Hepatocyte (in vitro differentiated cells): ENCODE data around the gene PUS10. TPM values are rescaled to one million over a fixed set of nuclear protein-coding genes. Genes with fewer than 3 reads are reported as not detected.
A peak's percentile ranks its signal among the peaks of the same experiment; 100 is the strongest.

Experiments used
- DNase-seq: peaks from one replicate; pipeline ENCODE4 v3.0.0-alpha.2; 2016; ENCODE audit warnings: low spot score
- H2AFZ ChIP-seq: fragments of 200-600 bp; sonication (generic); 2 replicates; pipeline ENCODE4 v1.6.0; 2016; ENCODE audit warnings: antibody characterized with exemption, mild to moderate bottlenecking
- H3K27ac ChIP-seq: fragments of 200-600 bp; sonication (generic); 2 replicates; pipeline ENCODE4 v1.5.1; 2016; ENCODE audit warnings: mild to moderate bottlenecking
- H3K27me3 ChIP-seq: fragments of 200-600 bp; sonication (generic); 2 replicates; pipeline ENCODE4 v1.6.1; 2016
- H3K36me3 ChIP-seq: fragments of 200-600 bp; sonication (generic); replicated peaks from 2 replicates; pipeline ENCODE4 v1.5.1; 2016; ENCODE audit warnings: low read depth; ENCODE audit not compliant: insufficient read depth
- H3K4me1 ChIP-seq: fragments of 200-600 bp; sonication (generic); 2 replicates; pipeline ENCODE4 v1.5.1; 2016; ENCODE audit warnings: mild to moderate bottlenecking, moderate library complexity; ENCODE audit not compliant: insufficient read depth
- H3K4me2 ChIP-seq: fragments of 200-600 bp; sonication (generic); 2 replicates; pipeline ENCODE4 v1.6.0; 2016
- H3K4me3 ChIP-seq: fragments of 200-600 bp; sonication (generic); 2 replicates; pipeline ENCODE4 v1.5.1; 2016; ENCODE audit warnings: mild to moderate bottlenecking
- H3K79me2 ChIP-seq: fragments of 200-600 bp; sonication (generic); 2 replicates; pipeline ENCODE4 v1.6.0; 2017; ENCODE audit warnings: mild to moderate bottlenecking
- H3K9me2 ChIP-seq: fragments of 200-600 bp; sonication (generic); replicated peaks from 2 replicates; pipeline ENCODE4 v1.6.0; 2017; ENCODE audit warnings: mild to moderate bottlenecking; ENCODE audit not compliant: insufficient read depth
- H3K9me3 ChIP-seq: fragments of 200-600 bp; sonication (generic); 2 replicates; pipeline ENCODE4 v1.5.1; 2016; ENCODE audit warnings: low read depth, mild to moderate bottlenecking
- H4K20me1 ChIP-seq: fragments of 200-600 bp; sonication (generic); 2 replicates; pipeline ENCODE4 v1.6.0; 2016; ENCODE audit warnings: mild to moderate bottlenecking; ENCODE audit not compliant: insufficient read depth, poor library complexity, severe bottlenecking
- CTCF ChIP-seq: fragments of 200-600 bp; sonication (generic); IDR thresholded peaks from 2 replicates; pipeline ENCODE4 v1.5.1; 2016; ENCODE audit warnings: antibody characterized with exemption, mild to moderate bottlenecking; ENCODE audit not compliant: poor library complexity
- EZH2 ChIP-seq: fragments of 200-600 bp; sonication (generic); IDR thresholded peaks from 2 replicates; pipeline ENCODE4 v1.6.1; 2016; ENCODE audit warnings: antibody characterized with exemption, mild to moderate bottlenecking, borderline replicate concordance
- EZH2phosphoT487 ChIP-seq: fragments of 200-600 bp; sonication (generic); IDR thresholded peaks from one replicate; pipeline ENCODE4 v1.6.1; 2018; ENCODE audit warnings: antibody characterized with exemption, mild to moderate bottlenecking, low read depth, moderate library complexity; ENCODE audit not compliant: unreplicated experiment, severe bottlenecking
- WGBS: methylation state at CpG from one replicate; pipeline ENCODE4 v1.1.6; 2016; ENCODE audit warnings: low lambda C conversion rate; ENCODE audit errors: missing lambda C conversion rate; 5-methylcytosine and 5-hydroxymethylcytosine counted together
- polyA plus RNA-seq: library from polyadenylated mRNA; unstranded; fragments of >200 nt; fragmentation: Nextera tagmentation; extraction: Ambion mirVana; gene quantifications from 2 replicates; pipeline ENCODE4 v1.2.1, GENCODE V29; 2016
- total RNA-seq: library from RNA; depleted of rRNA; stranded (reverse); fragments of >200 nt; gene quantifications from 2 replicates; pipeline ENCODE4 v1.2.3, GENCODE V29; 2014

Gene PUS10
- total and polyA plus RNA-seq, 2 experiments from 2014 or later: 4.5 to 15.3 TPM

DNA sequence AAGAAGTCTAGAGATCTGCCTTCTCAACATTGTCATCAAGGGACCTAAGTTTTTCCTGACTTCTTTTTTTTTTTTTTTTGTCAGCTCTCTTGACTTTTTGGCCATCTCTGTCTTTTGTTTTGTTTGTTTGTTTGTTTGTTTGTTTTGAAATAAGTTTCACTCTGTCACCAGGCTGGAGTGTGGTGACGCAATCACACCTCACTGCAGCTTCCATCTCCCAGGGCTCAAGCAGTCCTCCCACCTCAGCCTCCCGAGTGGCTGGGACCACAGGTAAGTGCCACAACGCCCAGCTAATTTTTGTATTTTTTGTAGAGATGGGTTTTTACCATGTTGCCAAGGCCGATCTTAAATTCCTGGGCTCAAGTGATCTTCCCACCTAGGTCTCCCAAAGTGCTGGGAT, 5.6 kb upstream of the PUS10 start:
- peaks cover 99% of the 10 kb centered on the region for H3K79me2 ChIP-seq
- peaks cover 23% of the 10 kb centered on the region for H4K20me1 ChIP-seq
- H3K36me3 ChIP-seq: no peaks in the 10 kb centered on the region
- H3K4me2 ChIP-seq: no peak overlapping the region
- 95% methylated on average over 4 of the region's 4 CpGs for WGBS
- no peaks in the 10 kb centered on the region for H3K27me3 ChIP-seq
- no peaks in the 10 kb centered on the region for H3K9me2 ChIP-seq
- no peaks in the 10 kb centered on the region for H3K9me3 ChIP-seq
- no peak overlapping the region for H3K4me3 ChIP-seq
- DNase-seq: no peak
- TF ChIP-seq EZH2: no peak
- no peak for TF ChIP-seq EZH2phosphoT487
- no peak for TF ChIP-seq CTCF
- no peaks in the 10 kb centered on the region for H3K4me1 ChIP-seq
- H2AFZ ChIP-seq: no peak overlapping the region
- no peak overlapping the region for H3K27ac ChIP-seq

DNA sequence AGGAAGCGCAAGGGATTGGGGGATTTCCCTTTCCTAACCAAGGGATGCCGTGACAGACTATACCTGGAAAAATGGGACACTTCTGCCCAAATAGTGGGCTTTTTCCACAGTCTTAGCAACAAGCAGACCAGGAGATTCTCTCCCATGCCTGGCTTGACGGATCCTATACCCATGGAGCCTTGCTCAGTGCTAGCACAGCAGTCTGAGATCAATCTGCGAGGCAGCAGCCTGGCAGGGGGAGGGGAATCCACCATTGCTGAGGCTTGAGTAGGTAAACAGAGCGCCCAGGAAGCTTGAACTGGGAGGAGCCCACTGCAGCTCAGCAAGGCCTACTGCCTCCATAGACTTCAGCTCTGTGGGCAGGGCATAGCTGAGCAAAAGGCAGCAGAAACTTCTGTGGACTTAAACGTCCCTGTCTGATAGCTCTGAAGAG, 3.2 kb upstream of the PUS10 start:
- Histone ChIP-seq H3K9me3 (no peaks in the 10 kb centered on the region), H3K27me3 (no peaks in the 10 kb centered on the region), H3K79me2 (peaks cover 84% of the 10 kb centered on the region), H4K20me1 (peaks cover 23% of the 10 kb centered on the region), H3K4me1 (no peaks in the 10 kb centered on the region), H3K36me3 (no peaks in the 10 kb centered on the region), H3K4me3 (no peak overlapping the region), H3K27ac (no peak overlapping the region), H3K9me2 (no peaks in the 10 kb centered on the region), H3K4me2 (no peak overlapping the region), H2AFZ (no peak overlapping the region)
- WGBS: 97% methylated on average over 6 of the region's 6 CpGs
- DNase-seq: no peak
- TF ChIP-seq CTCF (no peak), EZH2 (no peak), EZH2phosphoT487 (no peak)

DNA sequence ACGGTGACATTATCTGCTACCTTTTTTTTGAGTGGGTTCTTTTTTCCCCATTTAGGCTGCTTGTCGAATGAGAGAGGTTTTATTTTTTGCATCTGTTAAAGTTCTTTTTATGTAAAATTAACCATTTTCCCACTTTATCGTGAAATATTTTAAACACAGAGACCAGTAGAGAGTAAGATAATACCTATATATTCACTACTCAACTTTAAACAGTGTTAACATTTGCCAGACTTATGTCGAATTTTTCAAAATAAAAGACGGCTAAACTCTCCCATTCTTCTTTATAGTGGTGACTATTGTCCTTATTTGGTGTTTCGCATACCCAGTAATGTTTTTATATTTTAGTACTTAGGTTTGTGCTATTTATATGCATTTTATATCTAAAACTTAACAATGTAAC, 743 bp upstream of the PUS10 start:
- peak overlapping the region; percentile 90 for H3K4me3 ChIP-seq
- peak overlapping the region; percentile 89 for H2AFZ ChIP-seq
- peaks cover 78% of the 10 kb centered on the region for H3K79me2 ChIP-seq
- peak overlapping the region; percentile 99 for H3K27ac ChIP-seq
- H3K9me3 ChIP-seq: no peaks in the 10 kb centered on the region
- TF ChIP-seq EZH2phosphoT487 (no peak), EZH2 (no peak), CTCF (no peak)
- peaks cover 23% of the 10 kb centered on the region for H4K20me1 ChIP-seq
- H3K4me2 ChIP-seq: peak overlapping the region; percentile 82
- WGBS: 36% methylated on average over 6 of the region's 6 CpGs
- no peaks in the 10 kb centered on the region for H3K36me3 ChIP-seq
- no peaks in the 10 kb centered on the region for H3K9me2 ChIP-seq
- H3K27me3 ChIP-seq: no peaks in the 10 kb centered on the region
- no peaks in the 10 kb centered on the region for H3K4me1 ChIP-seq
- no peak for DNase-seq

DNA sequence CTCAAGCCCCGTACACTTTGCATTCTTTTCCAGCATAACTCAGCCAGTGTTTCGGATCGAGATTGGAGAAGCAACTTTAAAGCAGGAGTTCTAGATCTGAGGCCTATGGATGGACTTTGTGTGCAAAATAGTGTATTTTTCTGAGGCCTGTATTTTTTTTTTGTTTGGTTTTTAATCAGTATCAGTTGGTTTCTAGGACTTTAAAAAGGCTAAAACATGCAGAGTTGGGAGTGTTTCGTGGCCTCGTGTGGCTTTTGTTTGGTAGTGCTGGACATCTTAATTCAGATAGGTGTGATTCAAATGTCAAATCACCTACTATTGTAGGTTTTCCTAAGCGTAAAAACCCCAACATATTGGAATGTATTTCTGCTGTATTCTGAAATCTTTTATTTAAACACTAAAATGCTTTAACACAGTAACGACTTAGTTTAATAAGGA, 282 bp upstream of the PUS10 start:
- DNase-seq: no peak
- Histone ChIP-seq H3K79me2 (peaks cover 78% of the 10 kb centered on the region), H2AFZ (peak overlapping the region; percentile 89), H3K9me3 (no peaks in the 10 kb centered on the region), H3K36me3 (no peaks in the 10 kb centered on the region), H3K4me2 (peak overlapping the region; percentile 82), H3K27ac (peak overlapping the region; percentile 99), H3K27me3 (no peaks in the 10 kb centered on the region), H3K4me1 (no peaks in the 10 kb centered on the region), H3K4me3 (peak overlapping the region; percentile 90), H4K20me1 (peaks cover 23% of the 10 kb centered on the region), H3K9me2 (no peaks in the 10 kb centered on the region)
- TF ChIP-seq EZH2phosphoT487 (no peak), CTCF (no peak)
- 5% methylated on average over 7 of the region's 7 CpGs for WGBS
